Spleen (tissue), 11 donors: ENCODE measurements around the gene KDM8. TPM values are rescaled to one million over a fixed set of nuclear protein-coding genes. Genes with fewer than 3 reads are reported as not detected.
A peak's percentile ranks its signal among the peaks of the same experiment; 100 is the strongest.

Source experiments
- DNase-seq: peaks from one replicate; pipeline ENCODE4 v3.0.0-alpha.2; 2020
- H3K27ac ChIP-seq, 8 donors: fragments of 200-600 bp; sonication (generic) in 7 of 8; 1 replicate in 4 of 8; 2 replicates in 4 of 8; pipeline versions ENCODE4 v1.5.0 to v1.8.0; 2016 to 2021; ENCODE audit warnings: inconsistent platforms in 4 of 8, mild to moderate bottlenecking in 4 of 8, moderate library complexity in 1 of 8
- H3K27me3 ChIP-seq, 7 donors: fragments of 200-600 bp; sonication (generic) in 6 of 7; replicated peaks in 1 of 7; 1 replicate in 4 of 7; 2 replicates in 3 of 7; pipeline versions ENCODE4 v1.5.0 to v1.8.0; 2016 to 2021; ENCODE audit warnings: inconsistent platforms in 3 of 7, mild to moderate bottlenecking in 1 of 7
- H3K36me3 ChIP-seq, 6 donors: fragments of 200-600 bp; sonication (generic) in 5 of 6; 1 replicate in 4 of 6; 2 replicates in 2 of 6; pipeline versions ENCODE4 v1.5.0 to v1.8.0; 2016 to 2021; ENCODE audit warnings: inconsistent platforms in 2 of 6
- H3K4me1 ChIP-seq, 6 donors: fragments of 200-600 bp; sonication (generic) in 5 of 6; 1 replicate in 3 of 6; 2 replicates in 3 of 6; pipeline versions ENCODE4 v1.5.0 to v1.8.0; 2016 to 2021; ENCODE audit warnings: inconsistent platforms in 3 of 6
- H3K4me3 ChIP-seq, 8 donors: fragments of 200-600 bp; sonication (generic) in 7 of 8; 1 replicate in 4 of 8; 2 replicates in 4 of 8; pipeline versions ENCODE4 v1.5.0 to v1.8.0; 2016 to 2021; ENCODE audit warnings: inconsistent platforms in 4 of 8, mild to moderate bottlenecking in 4 of 8, moderate library complexity in 2 of 8
- H3K9me3 ChIP-seq, 8 donors: fragments of 200-600 bp; sonication (generic) in 7 of 8; 1 replicate in 4 of 8; 2 replicates in 4 of 8; pipeline versions ENCODE4 v1.5.0 to v1.8.0; 2016 to 2021; ENCODE audit warnings: inconsistent platforms in 4 of 8
- CTCF ChIP-seq, 11 experiments: fragments of 200-600 bp in 7 of 11; fragments of 450-650 bp in 4 of 11; sonication (generic) in 4 of 11; IDR thresholded peaks in 8 of 11; conservative IDR thresholded peaks in 3 of 11; 1 replicate in 7 of 11; 2 replicates in 4 of 11; pipeline versions ENCODE4 v1.4.0 to v1.8.0; 2016 to 2021; ENCODE audit warnings: antibody characterized with exemption in 11 of 11, inconsistent platforms in 4 of 11, mild to moderate bottlenecking in 1 of 11
- POLR2A ChIP-seq, 3 donors: fragments of 450-650 bp; IDR thresholded peaks; one replicate each; pipeline ENCODE4 v1.5.1; 2017; ENCODE audit warnings: antibody characterized with exemption in 3 of 3, mild to moderate bottlenecking in 1 of 3
- POLR2AphosphoS5 ChIP-seq, 3 donors: sonication (generic); formaldehyde crosslinking; IDR thresholded peaks; one replicate each; pipeline ENCODE4 v1.5.1; 2017; ENCODE audit warnings: antibody characterized with exemption in 3 of 3
- WGBS, 5 donors: extraction: QIAGEN DNeasy Blood & Tissue Kit in 3 of 5; methylation state at CpG; one replicate each; pipeline versions ENCODE4 v1.1.5 to v1.1.7; 2013 to 2018; 5-methylcytosine and 5-hydroxymethylcytosine counted together
- intact Hi-C: fragments of 100-400 bp; cut with DNase I; formaldehyde crosslinking; loops from one replicate; pipeline ENCODE4 v1.15.0; 2023; ENCODE audit warnings: low total_unique reads
- polyA plus RNA-seq, 3 donors: library from polyadenylated mRNA; stranded (reverse); fragments of 200-250 nt; gene quantifications; one replicate each; pipeline ENCODE4 v1.2.1, GENCODE V29; 2013
- total RNA-seq, 7 donors: library from RNA; depleted of rRNA in 3 of 7; stranded (reverse); fragments of >200 nt in 3 of 7; fragmentation: NEBNext Ultra II Directional in 4 of 7; extraction: Animal tissue kit (Norgen Biotek cat#: 25700) in 4 of 7; gene quantifications; one replicate each; pipeline versions ENCODE4 v1.1.0 to v1.2.1, GENCODE V29; 2016 to 2021
- donor health status: healthy with polysubstance abuse.
- donor health status: DM: no; HTN: no; CAD: no; lungs with moderate emphysema.
- donor health status: DM: no; HTN: no; CAD: no.
- donor health status: Bipolar disorder and iron deficiency.
- donor health status: healthy.
- donor health status: DM: no; HTN: no; CAD: no.
- donor health status: DM: yes; HTN: yes; CAD: no.

Gene KDM8
- total and polyA plus RNA-seq, 10 donors, result 5.2 to 14.7 (median 9.6) TPM

GRCh38 chr16:27221576-27222248 is 18.4 kb downstream of the KDM8 start:
- Histone ChIP-seq H3K36me3 (peaks cover 0 to 88% (median 35%) of the 10 kb centered on the region in 6 donors), H3K4me1 (peaks cover 0 to 44% (median 24%) of the 10 kb centered on the region in 6 donors), H3K27ac (peak overlapping the region in 1 of 8 donors; percentile 8), H3K9me3 (no peaks in the 10 kb centered on the region), H3K4me3 (no peak overlapping the region), H3K27me3 (no peaks in the 10 kb centered on the region)
- no peak for DNase-seq
- TF ChIP-seq POLR2AphosphoS5 (IDR thresholded peaks at IDR 0.05) (no peak), CTCF (IDR thresholded peaks at IDR 0.05 in 8 of 11, conservative IDR thresholded peaks at IDR 0.05 in 3 of 11) (no peak), POLR2A (IDR thresholded peaks at IDR 0.05) (no peak)
- intact Hi-C loops, result no loop called here
- 78 to 97% (median 90%) methylated on average over 8 of the region's 8 CpGs for WGBS, 5 donors

- H3K4me1 ChIP-seq, result peaks cover 0 to 46% (median 24%) of the 10 kb centered on the region in 6 donors
- WGBS, 5 donors, result 70 to 83% (median 75%) methylated on average over 24 to 30 of the region's 30 CpGs
- H3K4me3 ChIP-seq, result no peak overlapping the region
- intact Hi-C loops, result no loop called here
- DNase-seq, result no peak
- peak overlapping the region in 1 of 8 donors; percentile 8 for H3K27ac ChIP-seq
- no peaks in the 10 kb centered on the region for H3K9me3 ChIP-seq
- peaks cover 0 to 81% (median 35%) of the 10 kb centered on the region in 6 donors for H3K36me3 ChIP-seq
- no peaks in the 10 kb centered on the region for H3K27me3 ChIP-seq
- no peak for TF ChIP-seq CTCF (IDR thresholded peaks at IDR 0.05 in 8 of 11, conservative IDR thresholded peaks at IDR 0.05 in 3 of 11)
- TF ChIP-seq POLR2AphosphoS5 (IDR thresholded peaks at IDR 0.05), result peak; percentile 6 to 41 (median 20)
- no peak for TF ChIP-seq POLR2A (IDR thresholded peaks at IDR 0.05)
Measured at GRCh38 chr16:27222249-27223225, 19.2 kb downstream of the KDM8 start.

GRCh38 chr16:27223226-27223610 is 19.9 kb downstream of the KDM8 start:
- H3K36me3 ChIP-seq, result peaks cover 0 to 75% (median 32%) of the 10 kb centered on the region in 6 donors
- WGBS, 5 donors, result 76 to 96% (median 88%) methylated on average over 7 to 8 of the region's 8 CpGs
- peaks cover 0 to 53% (median 24%) of the 10 kb centered on the region in 6 donors for H3K4me1 ChIP-seq
- TF ChIP-seq POLR2A (IDR thresholded peaks at IDR 0.05) (no peak), POLR2AphosphoS5 (IDR thresholded peaks at IDR 0.05) (no peak), CTCF (IDR thresholded peaks at IDR 0.05 in 8 of 11, conservative IDR thresholded peaks at IDR 0.05 in 3 of 11) (no peak)
- H3K27ac ChIP-seq, result peak overlapping the region in 1 of 8 donors; percentile 45
- intact Hi-C loops, result no loop called here
- no peaks in the 10 kb centered on the region for H3K9me3 ChIP-seq
- no peaks in the 10 kb centered on the region for H3K27me3 ChIP-seq
- H3K4me3 ChIP-seq, result no peak overlapping the region
- no peak for DNase-seq
